HG02970 (cell line): ENCODE data around the gene MED13L.
"Not testable (repeated sequence)": the region's sequence is repeated elsewhere in the genome, so short reads cannot be mapped to it uniquely, and the experiment has no call there.

Source experiments
- ATAC-seq: cut with Tn5 transposase; IDR thresholded peaks from one replicate; pipeline ENCODE4 v1.9.1; 2021; ENCODE audit warnings: mild to moderate bottlenecking, moderate library complexity, moderate number of reproducible peaks; ENCODE audit not compliant: unreplicated experiment, low FRiP score

MED13L gene

DNA sequence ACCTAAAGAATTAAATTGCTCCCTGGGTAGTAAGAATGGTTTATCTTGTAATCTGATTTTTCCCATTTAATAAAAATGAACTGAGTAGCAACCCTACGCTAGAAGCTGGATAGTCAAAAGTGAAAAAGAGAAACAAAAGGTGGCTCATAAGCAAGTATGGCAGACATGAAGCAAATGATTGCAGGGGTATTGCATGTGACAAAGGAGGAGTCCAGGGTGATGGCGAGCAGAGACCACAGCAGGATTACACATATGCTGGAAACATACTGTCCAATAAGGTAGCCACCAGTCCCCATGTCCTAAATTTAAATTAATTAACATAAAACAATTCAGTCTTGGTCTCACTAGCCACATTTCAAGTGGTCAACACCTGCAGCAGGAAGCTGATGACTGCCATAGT lies 283.8 kb downstream of the MED13L start:
- ATAC-seq = no peak

- ATAC-seq = no peak
These were observed 287.3 kb downstream of the MED13L start for GRCh38 chr12:115990241-115990640.

GRCh38 chr12:115988625-115989563 lies 288.6 kb downstream of the MED13L start:
- ATAC-seq = no peak

DNA sequence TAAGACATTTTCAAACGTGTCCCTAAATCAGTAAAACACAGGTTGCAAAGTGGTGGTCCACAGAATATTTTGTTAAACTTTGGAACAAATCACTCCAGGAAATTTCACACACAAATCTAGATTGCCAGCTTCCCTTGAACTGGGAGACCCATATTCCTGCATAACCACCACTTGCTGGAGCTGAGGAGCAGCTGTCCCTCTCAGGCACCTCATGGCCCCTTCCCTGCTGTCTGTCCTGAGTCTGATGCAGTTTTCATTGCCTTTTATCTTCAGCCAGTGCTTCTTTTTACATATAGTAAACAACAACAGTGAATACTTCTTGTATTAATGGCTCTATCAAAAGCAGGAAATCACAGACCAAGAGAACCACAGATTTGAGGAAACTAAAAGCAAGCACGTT lies 289.3 kb downstream of the MED13L start:
- ATAC-seq = no peak

GRCh38 chr12:115984616-115985015 lies 292.9 kb downstream of the MED13L start:
- no peak for ATAC-seq

- ATAC-seq = no peak
These were observed 294.2 kb downstream of the MED13L start for GRCh38 chr12:115983226-115983798.

- ATAC-seq = no peak
These were observed 297.2 kb downstream of the MED13L start for GRCh38 chr12:115980339-115980738.

DNA sequence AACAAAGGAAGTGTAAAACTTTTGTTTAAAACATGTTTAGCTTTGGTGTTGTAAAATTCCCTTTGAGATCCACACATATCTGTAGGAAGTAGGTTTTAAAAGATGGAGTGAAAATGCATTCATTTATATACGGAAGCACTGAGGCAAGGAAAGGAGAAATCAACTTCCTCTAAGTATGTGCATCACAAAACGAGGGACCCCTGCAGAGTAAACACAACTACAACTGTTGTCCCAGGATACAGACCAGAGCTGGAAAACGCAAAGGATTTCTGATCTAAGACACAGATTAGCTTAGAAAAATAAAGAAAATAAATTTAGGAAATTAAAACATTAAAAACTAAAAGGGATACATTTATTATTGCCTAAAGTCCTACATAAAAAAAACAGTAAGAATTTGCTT lies 297.6 kb downstream of the MED13L start:
- no peak for ATAC-seq

DNA sequence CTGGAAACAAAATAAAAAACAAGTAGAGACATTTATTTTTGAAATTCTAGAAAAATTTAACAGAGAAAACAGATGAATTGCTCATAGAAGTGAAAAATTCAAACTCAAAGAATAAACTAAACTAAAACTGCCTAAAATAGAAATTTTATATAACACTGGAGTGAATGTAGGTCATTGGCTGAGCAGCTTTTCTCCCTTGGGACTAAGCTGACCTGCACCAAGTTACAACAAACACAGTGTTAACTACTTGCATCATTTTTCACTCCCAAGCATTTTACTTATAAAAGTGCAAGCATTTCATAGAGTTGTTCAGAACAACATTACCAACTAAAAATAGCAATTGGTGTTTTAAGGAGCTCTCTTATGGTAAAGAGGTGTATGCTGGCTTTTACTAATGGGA lies 298.1 kb downstream of the MED13L start:
- no peak for ATAC-seq

DNA sequence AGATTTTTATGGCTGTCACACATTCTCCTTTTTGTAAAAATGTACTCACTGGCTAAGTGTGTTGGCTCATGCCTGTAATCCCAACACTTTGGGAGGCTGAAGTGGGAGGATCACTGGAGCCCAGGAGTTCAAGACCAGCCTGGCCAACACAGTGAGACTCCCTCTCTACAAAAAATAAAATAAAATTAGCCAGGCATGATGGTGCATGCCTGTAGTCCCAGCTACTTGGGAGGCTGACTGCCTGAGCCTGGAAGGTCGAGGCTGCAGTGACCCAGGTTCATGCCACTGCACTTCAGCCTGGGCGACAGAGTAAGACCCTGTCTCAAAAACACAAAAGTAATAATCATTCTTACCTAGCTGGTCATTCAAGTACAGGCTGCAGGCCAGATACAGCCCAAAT lies 300.7 kb downstream of the MED13L start:
- ATAC-seq = not testable (repeated sequence)

DNA sequence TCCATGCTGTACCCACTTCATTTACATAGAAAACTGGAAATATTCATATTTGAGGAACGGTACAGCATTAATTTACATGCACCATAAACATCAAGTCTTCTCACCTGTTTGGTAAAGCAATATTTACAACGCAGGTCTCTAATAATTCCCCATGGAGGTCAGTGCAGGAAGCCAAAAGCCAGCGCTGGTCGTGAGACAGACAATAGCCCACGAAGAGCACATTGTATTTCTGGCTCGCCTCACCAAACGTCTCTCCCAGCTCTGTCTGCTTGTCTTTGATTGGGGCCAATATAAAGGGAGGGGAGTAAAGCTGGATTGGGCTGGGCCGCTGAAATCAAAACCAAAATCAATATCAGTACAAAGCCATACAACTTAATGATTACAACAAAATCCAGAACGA lies 302.1 kb downstream of the MED13L start:
- no peak for ATAC-seq

GRCh38 chr12:115973968-115974724 lies 303.3 kb downstream of the MED13L start:
- ATAC-seq = no peak

DNA sequence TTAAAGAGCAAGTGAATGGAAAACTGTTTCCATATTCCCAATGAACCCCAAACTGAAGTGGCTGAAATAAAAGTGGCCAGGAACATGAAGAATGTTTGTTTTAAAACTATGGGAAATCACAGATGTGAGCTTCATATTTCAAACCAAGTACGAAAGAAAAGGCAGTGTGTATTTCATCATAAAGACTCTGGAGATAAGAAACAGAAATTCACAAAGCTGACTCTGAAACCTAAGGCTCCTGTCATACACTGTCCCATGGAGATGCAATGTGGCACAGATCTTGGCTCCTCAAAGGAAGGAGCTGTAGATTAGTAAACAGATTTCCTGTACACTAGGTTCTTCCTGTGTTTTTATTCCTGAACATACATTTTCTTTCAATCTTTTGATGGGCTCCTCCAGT lies 304.4 kb downstream of the MED13L start:
- ATAC-seq = no peak

DNA sequence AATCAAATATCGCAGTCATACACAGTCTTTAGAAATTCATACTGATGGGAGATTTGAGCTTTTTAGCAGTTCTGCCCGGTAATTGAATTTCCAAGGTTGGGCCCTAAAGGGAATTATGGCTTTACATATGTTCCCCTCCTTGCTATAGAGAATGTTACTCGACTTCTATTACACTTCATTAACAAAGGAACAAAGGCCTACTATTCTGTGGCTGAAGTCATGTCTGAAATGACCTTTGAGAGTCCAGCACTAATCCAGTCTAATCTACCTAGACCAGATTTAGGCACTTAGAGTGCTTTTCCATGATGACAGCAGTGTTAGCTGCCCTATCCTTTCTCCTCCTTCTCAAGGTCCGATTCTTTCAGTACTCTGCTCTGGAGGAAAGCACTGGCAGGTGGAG lies 305.3 kb downstream of the MED13L start:
- ATAC-seq = no peak

GRCh38 chr12:115968211-115968610 lies 309.3 kb downstream of the MED13L start:
- ATAC-seq = no peak

DNA sequence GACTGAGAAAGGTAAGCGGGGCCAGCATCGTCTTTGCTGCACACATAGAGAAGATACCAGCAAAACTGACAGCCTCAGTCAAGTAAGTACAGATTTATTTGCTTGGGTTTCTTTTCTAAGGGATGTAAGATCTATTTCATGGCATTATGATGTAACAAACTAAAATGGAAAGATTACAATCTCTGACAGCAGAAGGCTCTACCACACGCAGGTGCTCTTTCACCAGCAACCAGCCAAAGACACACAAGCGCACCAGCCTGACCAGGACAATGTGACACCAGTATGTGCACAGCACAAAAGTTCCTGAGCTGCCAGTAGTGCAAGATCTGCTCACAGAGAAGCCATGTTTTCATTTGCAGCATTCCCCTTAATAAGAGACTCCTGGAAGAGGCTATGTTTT lies 311.1 kb downstream of the MED13L start:
- no peak for ATAC-seq

GRCh38 chr12:115964626-115965025 lies 312.9 kb downstream of the MED13L start:
- ATAC-seq = no peak

DNA sequence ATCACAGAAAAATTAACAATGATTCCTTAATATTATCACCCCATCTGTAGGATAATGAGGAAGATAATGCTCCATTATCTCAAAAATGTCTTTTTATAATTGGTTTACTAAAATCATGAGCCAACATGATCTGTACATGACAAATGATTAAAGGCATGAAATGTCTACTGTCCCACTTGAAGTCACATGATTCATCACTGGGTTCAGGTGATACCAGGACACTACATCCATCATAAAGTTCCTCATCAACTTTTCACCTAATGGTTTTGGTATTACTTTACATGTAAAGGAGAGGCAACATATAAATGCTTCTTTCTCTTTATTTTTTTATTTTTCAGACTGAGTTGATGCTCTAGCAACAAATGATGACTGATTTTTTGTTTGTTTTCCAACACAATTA lies 313.3 kb downstream of the MED13L start:
- no peak for ATAC-seq

- no peak for ATAC-seq
These were observed 315.3 kb downstream of the MED13L start for GRCh38 chr12:115962216-115962615.

GRCh38 chr12:115960868-115961802 lies 316.4 kb downstream of the MED13L start:
- no peak for ATAC-seq
